GM12878 (cell line): ENCODE measurements around the gene TIGAR. TPM values are rescaled to one million over a fixed set of nuclear protein-coding genes. Genes with fewer than 3 reads are reported as not detected.

Experiments used
- ATAC-seq: fragments of 200-7000 bp; cut with Tn5 transposase; 3 replicates; pipeline ENCODE4 v1.9.1; 2020; ENCODE audit warnings: mild to moderate bottlenecking, moderate library complexity
- BruUV-seq: library from RNA; stranded (reverse); fragments of 400-500 nt; replicated peaks from 2 replicates; lab custom pipeline; 2021; lab: Mats Ljungman, UMichigan
- CTCF ChIA-PET: fragments of 300-600 bp; sonication (Branson Sonifier 250); formaldehyde crosslinking; extraction: SDS; loops from one replicate; lab custom pipeline; 2021; ENCODE audit warnings: inconsistent platforms; lab: Yijun Ruan, JAX
- POLR2A ChIA-PET: fragments of 350-600 bp; formaldehyde crosslinking; extraction: SDS; loops from one replicate; lab custom pipeline; 2021; ENCODE audit warnings: inconsistent platforms; lab: Charles Lee
- RAD21 ChIA-PET: fragments of 300-600 bp; sonication (Branson Sonifier 250); formaldehyde crosslinking; loops from one replicate; lab custom pipeline; 2023; ENCODE audit warnings: antibody characterized with exemption; ENCODE audit not compliant: unreplicated experiment; lab: Charles Lee
- SMC1A ChIA-PET: fragments of 300-600 bp; sonication (Branson Sonifier 250); formaldehyde crosslinking; loops from one replicate; lab custom pipeline; 2023; ENCODE audit not compliant: unreplicated experiment, uncharacterized antibody; lab: Charles Lee
- DNase-seq: peaks from one replicate; pipeline ENCODE4 v3.0.0-alpha.2; 2011; ENCODE audit warnings: low read depth, low spot score
- FAIRE-seq: peaks from 3 replicates; lab custom pipeline; 2011; peaks lifted over from hg19 to GRCh38; lab: Jason Lieb, UNC
- H2AFZ ChIP-seq: 2 replicates; pipeline ENCODE4 v1.6.0; 2011; ENCODE audit warnings: low read depth, low read length, control low read depth; ENCODE audit not compliant: control insufficient read depth
- H3K27ac ChIP-seq: 2 replicates; pipeline ENCODE4 v1.5.1; 2011; ENCODE audit warnings: control low read depth; ENCODE audit not compliant: control insufficient read depth, insufficient read depth
- H3K27me3 ChIP-seq, 2 experiments: replicated peaks in 1 of 2; 2 replicates each; pipeline versions ENCODE4 v1.6.0 to v1.6.1; 2011; ENCODE audit warnings: low read length in 1 of 2; ENCODE audit not compliant: control insufficient read depth in 2 of 2, insufficient read depth in 2 of 2
- H3K36me3 ChIP-seq, 2 experiments: 2 replicates each; pipeline ENCODE4 v1.5.1; 2011; ENCODE audit warnings: low read length in 1 of 2; ENCODE audit not compliant: control insufficient read depth in 2 of 2, insufficient read depth in 2 of 2
- H3K4me1 ChIP-seq: 2 replicates; pipeline ENCODE4 v1.6.1; 2011; ENCODE audit warnings: mild to moderate bottlenecking, low read length, moderate library complexity, mixed read lengths; ENCODE audit not compliant: control insufficient read depth, insufficient read depth
- H3K4me2 ChIP-seq: 2 replicates; pipeline ENCODE4 v1.6.0; 2011; ENCODE audit warnings: control low read depth; ENCODE audit not compliant: control insufficient read depth, insufficient read depth
- H3K4me3 ChIP-seq: fragments of 200-600 bp; sonication (generic); 2 replicates; pipeline ENCODE4 v1.5.1; 2016
- H3K79me2 ChIP-seq: 2 replicates; pipeline ENCODE4 v1.6.0; 2011; ENCODE audit warnings: low read length; ENCODE audit not compliant: control insufficient read depth, insufficient read depth
- H3K9ac ChIP-seq: 2 replicates; pipeline ENCODE4 v1.8.0; 2011; ENCODE audit warnings: low read length, control low read depth, mixed read lengths; ENCODE audit not compliant: control insufficient read depth, insufficient read depth
- H3K9me3 ChIP-seq: replicated peaks from 3 replicates; pipeline ENCODE4 v1.5.1; 2011; ENCODE audit warnings: mild to moderate bottlenecking, low read length; ENCODE audit not compliant: control insufficient read depth, insufficient read depth
- H4K20me1 ChIP-seq: 2 replicates; pipeline ENCODE4 v1.6.0; 2011; ENCODE audit not compliant: control insufficient read depth, insufficient read depth
- BCL11A ChIP-seq: IDR thresholded peaks from 2 replicates; pipeline ENCODE4 v1.6.1; 2011; ENCODE audit warnings: low read depth, low read length
- BRCA1 ChIP-seq: IDR thresholded peaks from 2 replicates; pipeline ENCODE4 v1.6.1; 2011; ENCODE audit warnings: low read depth, low read length, improper control_type of control experiment
- CREM ChIP-seq: IDR thresholded peaks from 2 replicates; pipeline ENCODE4 v1.6.1; 2014; ENCODE audit warnings: antibody characterized with exemption, low read depth
- DPF2 ChIP-seq: fragments of 450-650 bp; IDR thresholded peaks from 2 replicates; pipeline ENCODE4 v1.6.1; 2017; ENCODE audit warnings: mild to moderate bottlenecking
- E4F1 ChIP-seq: fragments of 450-650 bp; IDR thresholded peaks from 2 replicates; pipeline ENCODE4 v1.6.1; 2018; ENCODE audit warnings: borderline replicate concordance, mild to moderate bottlenecking; ENCODE audit not compliant: partially characterized antibody
- FOS ChIP-seq: IDR thresholded peaks from 3 replicates; pipeline ENCODE4 v1.6.1; 2011; ENCODE audit warnings: borderline replicate concordance; ENCODE audit not compliant: insufficient read length; ENCODE audit errors: extremely low read depth
- FOXK2 ChIP-seq: fragments of 450-650 bp; IDR thresholded peaks from 2 replicates; pipeline ENCODE4 v1.6.1; 2017; ENCODE audit warnings: mild to moderate bottlenecking, moderate library complexity
- IRF5 ChIP-seq: fragments of 450-650 bp; IDR thresholded peaks from 2 replicates; pipeline ENCODE4 v1.6.1; 2017; ENCODE audit warnings: borderline replicate concordance
- LARP7 ChIP-seq: fragments of 450-650 bp; IDR thresholded peaks from 2 replicates; pipeline ENCODE4 v1.6.1; 2017; ENCODE audit warnings: mild to moderate bottlenecking
- PAX5 ChIP-seq: IDR thresholded peaks from 2 replicates; pipeline ENCODE4 v1.6.1; 2011; ENCODE audit warnings: low read depth, low read length, borderline replicate concordance
- PBX3 ChIP-seq: IDR thresholded peaks from 2 replicates; pipeline ENCODE4 v1.6.1; 2011; ENCODE audit warnings: mild to moderate bottlenecking, low read depth, low read length, moderate library complexity; ENCODE audit not compliant: insufficient replicate concordance
- POLR2AphosphoS5 ChIP-seq: IDR thresholded peaks from 2 replicates; pipeline ENCODE4 v1.6.1; 2011; ENCODE audit warnings: mild to moderate bottlenecking, low read length, inconsistent platforms
- RELA ChIP-seq: fragments of 450-650 bp; IDR thresholded peaks from 2 replicates; pipeline ENCODE4 v1.8.0; 2014; ENCODE audit warnings: borderline replicate concordance; ENCODE audit not compliant: partially characterized antibody
- STAT1 ChIP-seq: fragments of 450-650 bp; conservative IDR thresholded peaks from 2 replicates; pipeline ENCODE4 v1.6.1; 2014; ENCODE audit warnings: antibody characterized with exemption, mild to moderate bottlenecking
- TBL1XR1 ChIP-seq: IDR thresholded peaks from 2 replicates; pipeline ENCODE4 v1.6.1; 2012; ENCODE audit warnings: low read depth, low read length, improper control_type of control experiment
- WGBS: methylation state at CpG from one replicate; pipeline ENCODE4 v1.1.6; 2016; ENCODE audit warnings: low lambda C conversion rate; ENCODE audit not compliant: insufficient replicate concordance, insufficient coverage; ENCODE audit errors: missing lambda C conversion rate; 5-methylcytosine and 5-hydroxymethylcytosine counted together
- in situ Hi-C: fragments of 300-500 bp; cut with MboI; formaldehyde crosslinking; loops from 9 replicates; pipeline ENCODE4 v1.14.3; 2018; ENCODE audit warnings: mixed read lengths
- intact Hi-C: fragments of 100-400 bp; cut with micrococcal nuclease; formaldehyde crosslinking; loops from one replicate; pipeline ENCODE4 v1.14.2; 2022; ENCODE audit not compliant: unreplicated experiment
- polyA plus RNA-seq, 11 experiments: library from polyadenylated mRNA; depleted of rRNA in 4 of 11; unstranded in 6 of 11; stranded (reverse) in 5 of 11; fragments of >200 nt; fragmentation: Nextera tagmentation in 4 of 11; fragmentation: Illumina TruSeq in 1 of 11; extraction: Ambion mirVana in 4 of 11; extraction: Trizol in 1 of 11; gene quantifications; 1 replicate in 1 of 11; 2 replicates in 10 of 11; pipeline versions ENCODE4 v1.2.1 to v1.2.3, GENCODE V29; 2011 to 2016; ENCODE audit warnings: inconsistent platforms in 2 of 11, missing spikeins in 2 of 11, low read depth in 1 of 11
- total RNA-seq, 4 experiments: library from RNA; depleted of rRNA in 3 of 4; stranded (reverse); fragments of >200 nt in 3 of 4; fragmentation: Illumina TruSeq in 1 of 4; extraction: Trizol in 1 of 4; gene quantifications; 2 replicates each; pipeline versions ENCODE4 v1.2.1 to v1.2.3, GENCODE V29; 2013 to 2021

Gene TIGAR
- total and polyA plus RNA-seq, 10 of the 15 experiments (the other 5 are each of a cell fraction or from before 2014, with no cell fraction given), result 7.6 to 45.7 (median 16.5) TPM

GRCh38 chr12:4307593-4308333 lies 13.2 kb upstream of the TIGAR start (continued):
- TF ChIP-seq E4F1, result no peak

GRCh38 chr12:4308334-4308950 lies 12.6 kb upstream of the TIGAR start:
- H2AFZ ChIP-seq, result no peak overlapping the region
- ChIA-PET SMC1A (no interaction called here), RAD21 (interaction anchor here (1.2 kb wide), 1 partner anchor 58 kb away, joined by 3 read pairs; no protein-coding TSS in a partner anchor), POLR2A (no interaction called here), CTCF (no interaction called here)
- no peaks in the 10 kb centered on the region for H3K79me2 ChIP-seq
- in situ Hi-C loops, result no loop called here
- peaks cover 9 to 10% of the 10 kb centered on the region in 2 experiments for H3K36me3 ChIP-seq
- no peak overlapping the region for H3K4me3 ChIP-seq
- 0 out of 2 replicates have a peak, but pooled peaks cover 4% of the 10 kb centered on the region for H4K20me1 ChIP-seq
- no peak for DNase-seq
- no TSS peak for BruUV-seq
- intact Hi-C loops, result no loop called here
- no peak for TF ChIP-seq FOS
- no peak for TF ChIP-seq PBX3
- no peak for TF ChIP-seq TBL1XR1
- TF ChIP-seq POLR2AphosphoS5, result no peak
- TF ChIP-seq IRF5, result no peak
- TF ChIP-seq PAX5, result no peak
- TF ChIP-seq FOXK2, result no peak
- no peak for TF ChIP-seq BCL11A
- TF ChIP-seq DPF2, result no peak
- no peak for TF ChIP-seq CREM
- no peak for TF ChIP-seq BRCA1
- TF ChIP-seq RELA, result no peak
- TF ChIP-seq LARP7, result no peak
- TF ChIP-seq STAT1, result no peak
- FAIRE-seq, result no peak
- peaks cover 6% of the 10 kb centered on the region; the same call in 1 of the 2 replicates for H3K4me1 ChIP-seq
- no peak overlapping the region for H3K27ac ChIP-seq
- 96% methylated on average over 14 of the region's 14 CpGs for WGBS
- no peak for ATAC-seq
- no peak overlapping the region for H3K4me2 ChIP-seq
- H3K27me3 ChIP-seq, result no peaks in the 10 kb centered on the region
- no peaks in the 10 kb centered on the region for H3K9me3 ChIP-seq
- H3K9ac ChIP-seq, result no peak overlapping the region
